Measurements from ENCODE around the gene MCM3. TPM values are rescaled to one million over a fixed set of nuclear protein-coding genes. Genes with fewer than 3 reads are reported as not detected.

MCM3 gene
- total and polyA plus RNA-seq, 3 donors from 2014 or later = 41.1 to 55.9 (median 53.4) TPM

DNA sequence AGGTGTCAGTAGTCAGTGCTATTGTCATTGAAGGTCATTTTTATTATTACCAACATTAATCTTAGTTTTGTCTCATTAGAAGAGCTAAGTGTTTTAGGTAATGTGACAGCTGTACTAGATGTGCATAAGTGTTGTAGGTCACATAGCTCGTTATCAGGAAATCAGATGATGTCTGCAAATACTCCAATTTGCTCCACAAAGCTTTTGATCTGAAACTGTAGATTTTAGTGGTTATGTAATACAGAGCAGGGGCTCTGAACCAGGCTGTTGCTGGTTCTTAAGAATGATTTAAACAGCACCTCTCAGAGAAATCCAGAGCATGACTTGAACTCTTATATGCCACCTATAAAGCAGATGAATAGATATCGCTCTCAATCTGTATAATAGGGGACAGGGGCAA, 42.7 kb downstream of the MCM3 start:
- no peaks in the 10 kb centered on the region for H3K36me3 ChIP-seq (ENCODE audit: low read depth, missing control alignments)
- H3K27ac ChIP-seq = no peak overlapping the region
- H3K4me1 ChIP-seq = no peaks in the 10 kb centered on the region
- 85 to 90% methylated on average over 2 of the region's 2 CpGs for WGBS, 2 donors
- H3K4me3 ChIP-seq = no peak overlapping the region
- TF ChIP-seq, protein P1, sequence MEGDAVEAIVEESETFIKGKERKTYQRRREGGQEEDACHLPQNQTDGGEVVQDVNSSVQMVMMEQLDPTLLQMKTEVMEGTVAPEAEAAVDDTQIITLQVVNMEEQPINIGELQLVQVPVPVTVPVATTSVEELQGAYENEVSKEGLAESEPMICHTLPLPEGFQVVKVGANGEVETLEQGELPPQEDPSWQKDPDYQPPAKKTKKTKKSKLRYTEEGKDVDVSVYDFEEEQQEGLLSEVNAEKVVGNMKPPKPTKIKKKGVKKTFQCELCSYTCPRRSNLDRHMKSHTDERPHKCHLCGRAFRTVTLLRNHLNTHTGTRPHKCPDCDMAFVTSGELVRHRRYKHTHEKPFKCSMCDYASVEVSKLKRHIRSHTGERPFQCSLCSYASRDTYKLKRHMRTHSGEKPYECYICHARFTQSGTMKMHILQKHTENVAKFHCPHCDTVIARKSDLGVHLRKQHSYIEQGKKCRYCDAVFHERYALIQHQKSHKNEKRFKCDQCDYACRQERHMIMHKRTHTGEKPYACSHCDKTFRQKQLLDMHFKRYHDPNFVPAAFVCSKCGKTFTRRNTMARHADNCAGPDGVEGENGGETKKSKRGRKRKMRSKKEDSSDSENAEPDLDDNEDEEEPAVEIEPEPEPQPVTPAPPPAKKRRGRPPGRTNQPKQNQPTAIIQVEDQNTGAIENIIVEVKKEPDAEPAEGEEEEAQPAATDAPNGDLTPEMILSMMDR (IDR thresholded peaks at IDR 0.05) = no peak
- TF ChIP-seq POLR2A (IDR thresholded peaks at IDR 0.05) = no peak
- no peaks in the 10 kb centered on the region for H3K9me3 ChIP-seq
- DNase-seq = no peak
- no peaks in the 10 kb centered on the region for H3K27me3 ChIP-seq
- intact Hi-C loops (cut with DNase I; ENCODE audit: low total_unique reads) = no loop called here

DNA sequence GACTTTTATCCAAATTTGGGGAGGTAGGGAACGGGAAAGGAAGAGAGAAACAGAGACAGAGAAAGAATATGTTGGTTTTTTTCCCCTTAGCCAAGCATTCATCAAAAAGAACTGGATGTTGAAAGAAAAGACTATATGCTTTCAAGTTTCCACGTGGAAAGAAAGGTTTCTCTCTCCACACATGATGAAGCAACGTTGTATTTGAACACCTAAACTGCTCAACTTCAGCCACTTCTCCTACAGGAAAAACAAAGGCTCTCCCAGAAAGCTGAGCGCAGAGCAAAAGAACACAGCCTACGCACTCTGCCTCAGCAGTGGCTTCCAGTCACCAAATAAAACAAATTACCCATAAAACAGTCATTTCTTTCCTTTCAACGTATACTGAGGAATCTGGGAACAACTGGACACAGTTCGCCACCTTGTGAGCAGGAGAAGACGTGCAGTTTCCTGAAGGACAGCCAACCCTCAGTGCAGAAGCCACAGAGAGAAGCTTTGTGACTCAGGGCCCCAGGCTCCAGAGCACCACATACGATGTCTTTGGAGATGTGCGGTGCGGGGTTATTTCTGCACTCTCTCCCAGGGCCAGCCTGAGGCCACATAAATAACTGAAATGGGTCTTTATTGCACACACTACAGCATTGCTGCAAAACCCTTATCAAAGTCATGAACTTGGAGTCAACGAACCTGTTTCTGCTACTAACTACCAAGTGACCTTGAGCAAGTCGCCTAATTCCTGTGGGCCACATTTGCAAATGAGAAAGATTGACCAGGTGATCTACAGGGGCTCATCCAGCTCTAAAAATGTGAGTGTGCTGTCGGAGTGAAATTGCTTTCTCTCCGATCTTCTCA, 50.3 kb downstream of the MCM3 start:
- TF ChIP-seq, protein P1 (IDR thresholded peaks at IDR 0.05) = peak; percentile 3 to 25 (median 5)
- TF ChIP-seq POLR2A (IDR thresholded peaks at IDR 0.05) = no peak
- Histone ChIP-seq H3K27me3 (no peaks in the 10 kb centered on the region), H3K4me1 (no peaks in the 10 kb centered on the region), H3K9me3 (no peaks in the 10 kb centered on the region), H3K36me3 (ENCODE audit: low read depth, missing control alignments) (no peaks in the 10 kb centered on the region), H3K4me3 (no peak overlapping the region), H3K27ac (no peak overlapping the region)
- 38 to 47% methylated on average over 15 of the region's 15 CpGs for WGBS, 2 donors
- DNase-seq = peak; percentile 60
- intact Hi-C loops (cut with DNase I; ENCODE audit: low total_unique reads) = no loop called here

DNA sequence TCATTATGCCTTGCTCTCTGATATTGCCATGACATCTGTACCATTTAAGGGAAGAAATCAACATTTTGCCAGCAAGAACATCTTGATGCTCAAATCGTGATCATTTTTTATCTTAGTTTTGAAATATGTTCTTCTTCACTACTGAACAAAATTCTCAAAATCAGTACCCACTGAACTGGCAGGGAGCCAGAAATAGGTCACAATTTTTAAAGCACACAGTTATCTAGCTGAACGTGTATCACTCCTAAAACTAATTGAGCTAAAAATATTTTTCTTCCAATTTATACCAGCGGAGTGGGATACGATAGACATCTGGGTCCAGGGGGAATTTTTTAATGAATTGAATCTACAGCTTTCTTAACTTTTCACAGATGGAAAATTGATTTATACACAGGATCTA, 51.5 kb downstream of the MCM3 start:
- H3K36me3 ChIP-seq (ENCODE audit: low read depth, missing control alignments) = no peaks in the 10 kb centered on the region
- no peak for DNase-seq
- TF ChIP-seq POLR2A (IDR thresholded peaks at IDR 0.05) = no peak
- TF ChIP-seq, protein P1 (IDR thresholded peaks at IDR 0.05) = no peak
- H3K9me3 ChIP-seq = no peaks in the 10 kb centered on the region
- 45 to 46% methylated on average over 4 of the region's 4 CpGs for whole genome bisulfite sequencing, 2 donors
- H3K27ac ChIP-seq = no peak overlapping the region
- intact Hi-C loops (cut with DNase I; ENCODE audit: low total_unique reads) = no loop called here
- no peak overlapping the region for H3K4me3 ChIP-seq
- H3K4me1 ChIP-seq = no peaks in the 10 kb centered on the region
- H3K27me3 ChIP-seq = no peaks in the 10 kb centered on the region

- DNase-seq = no peak
- TF ChIP-seq, protein P1 (IDR thresholded peaks at IDR 0.05) = no peak
- TF ChIP-seq POLR2A (IDR thresholded peaks at IDR 0.05) = no peak
- no peak overlapping the region for H3K4me3 ChIP-seq
- no peaks in the 10 kb centered on the region for H3K27me3 ChIP-seq
- H3K36me3 ChIP-seq (ENCODE audit: low read depth, missing control alignments) = no peaks in the 10 kb centered on the region
- no peaks in the 10 kb centered on the region for H3K4me1 ChIP-seq
- H3K27ac ChIP-seq = no peak overlapping the region
- intact Hi-C loops (cut with DNase I; ENCODE audit: low total_unique reads) = no loop called here
- WGBS, 2 donors = 92 to 93% methylated on average over 8 of the region's 8 CpGs
- no peaks in the 10 kb centered on the region for H3K9me3 ChIP-seq
Observed at GRCh38 chr6:52231406-52232127, 53.0 kb downstream of the MCM3 start.

Measured in testis (tissue), 3 donors.